Measurements from ENCODE around the gene CLSTN2.

DNA sequence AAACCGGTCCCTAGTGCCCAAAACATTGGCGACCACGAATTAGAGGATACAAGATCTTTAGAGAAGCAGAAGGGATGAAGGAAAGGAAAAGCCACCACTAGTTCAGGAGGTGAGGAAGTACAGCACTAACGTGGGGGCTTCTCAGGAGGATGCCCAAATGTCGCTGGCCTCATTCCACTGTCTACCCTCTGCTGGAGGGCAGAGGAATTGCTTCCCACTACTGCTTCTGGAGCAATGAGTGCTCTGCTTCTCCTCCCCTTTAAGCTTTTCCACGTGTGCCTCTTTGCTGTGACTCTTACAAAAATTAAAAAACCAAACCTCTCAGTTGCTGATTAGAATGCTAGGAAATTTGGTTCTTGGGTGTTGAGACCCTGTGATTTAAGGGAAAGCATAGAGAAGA lies 281.3 kb downstream of the CLSTN2 start:
- TF ChIP-seq, protein P1, sequence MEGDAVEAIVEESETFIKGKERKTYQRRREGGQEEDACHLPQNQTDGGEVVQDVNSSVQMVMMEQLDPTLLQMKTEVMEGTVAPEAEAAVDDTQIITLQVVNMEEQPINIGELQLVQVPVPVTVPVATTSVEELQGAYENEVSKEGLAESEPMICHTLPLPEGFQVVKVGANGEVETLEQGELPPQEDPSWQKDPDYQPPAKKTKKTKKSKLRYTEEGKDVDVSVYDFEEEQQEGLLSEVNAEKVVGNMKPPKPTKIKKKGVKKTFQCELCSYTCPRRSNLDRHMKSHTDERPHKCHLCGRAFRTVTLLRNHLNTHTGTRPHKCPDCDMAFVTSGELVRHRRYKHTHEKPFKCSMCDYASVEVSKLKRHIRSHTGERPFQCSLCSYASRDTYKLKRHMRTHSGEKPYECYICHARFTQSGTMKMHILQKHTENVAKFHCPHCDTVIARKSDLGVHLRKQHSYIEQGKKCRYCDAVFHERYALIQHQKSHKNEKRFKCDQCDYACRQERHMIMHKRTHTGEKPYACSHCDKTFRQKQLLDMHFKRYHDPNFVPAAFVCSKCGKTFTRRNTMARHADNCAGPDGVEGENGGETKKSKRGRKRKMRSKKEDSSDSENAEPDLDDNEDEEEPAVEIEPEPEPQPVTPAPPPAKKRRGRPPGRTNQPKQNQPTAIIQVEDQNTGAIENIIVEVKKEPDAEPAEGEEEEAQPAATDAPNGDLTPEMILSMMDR (IDR thresholded peaks at IDR 0.05), result no peak
- no peak for TF ChIP-seq POLR2A (IDR thresholded peaks at IDR 0.05)
